Measurements from ENCODE around the gene DOC2A. TPM values are rescaled to one million over a fixed set of nuclear protein-coding genes. Genes with fewer than 3 reads are reported as not detected.

DOC2A gene
- total RNA-seq, 1 experiment from 2014 or later = 3.2 TPM

GRCh38 chr16:29990034-29990433, 20.8 kb downstream of the DOC2A start:
- peaks cover 11% of the 10 kb centered on the region for H3K36me3 ChIP-seq (ENCODE audit: control insufficient read depth, insufficient read depth, low read length)
- ChIA-PET CTCF (interaction anchor here (1.0 kb wide), 1 partner anchor 16 kb away, joined by 3 read pairs; no protein-coding TSS in a partner anchor), POLR2A (no interaction called here)
- DNase-seq (ENCODE audit: low read depth, low spot score) = no peak
- H3K9me3 ChIP-seq (ENCODE audit: control insufficient read depth, insufficient read depth, low read depth, low read length) = no peaks in the 10 kb centered on the region
- no peak overlapping the region for H3K4me3 ChIP-seq (ENCODE audit: low read depth in 2 of 2, low read length in 2 of 2)
- no TSS peak for BruUV-seq (replicated peaks)
- ATAC-seq = no peak
- peaks cover 26% of the 10 kb centered on the region for H3K4me1 ChIP-seq (ENCODE audit: control insufficient read depth, insufficient read depth, low read length)
- no peak overlapping the region for H3K27ac ChIP-seq (ENCODE audit: low read length)
- in situ Hi-C loops (cut with HindIII; ENCODE audit: low pct_unique_long_range_greater_than_20kb, low sequenced_read_pairs) = no loop called here
- H3K27me3 ChIP-seq (ENCODE audit: control insufficient read depth, insufficient read depth, low read length) = no peaks in the 10 kb centered on the region
- intact Hi-C loops (cut with micrococcal nuclease; ENCODE audit: unreplicated experiment) = no loop called here
- TF ChIP-seq, protein P1, sequence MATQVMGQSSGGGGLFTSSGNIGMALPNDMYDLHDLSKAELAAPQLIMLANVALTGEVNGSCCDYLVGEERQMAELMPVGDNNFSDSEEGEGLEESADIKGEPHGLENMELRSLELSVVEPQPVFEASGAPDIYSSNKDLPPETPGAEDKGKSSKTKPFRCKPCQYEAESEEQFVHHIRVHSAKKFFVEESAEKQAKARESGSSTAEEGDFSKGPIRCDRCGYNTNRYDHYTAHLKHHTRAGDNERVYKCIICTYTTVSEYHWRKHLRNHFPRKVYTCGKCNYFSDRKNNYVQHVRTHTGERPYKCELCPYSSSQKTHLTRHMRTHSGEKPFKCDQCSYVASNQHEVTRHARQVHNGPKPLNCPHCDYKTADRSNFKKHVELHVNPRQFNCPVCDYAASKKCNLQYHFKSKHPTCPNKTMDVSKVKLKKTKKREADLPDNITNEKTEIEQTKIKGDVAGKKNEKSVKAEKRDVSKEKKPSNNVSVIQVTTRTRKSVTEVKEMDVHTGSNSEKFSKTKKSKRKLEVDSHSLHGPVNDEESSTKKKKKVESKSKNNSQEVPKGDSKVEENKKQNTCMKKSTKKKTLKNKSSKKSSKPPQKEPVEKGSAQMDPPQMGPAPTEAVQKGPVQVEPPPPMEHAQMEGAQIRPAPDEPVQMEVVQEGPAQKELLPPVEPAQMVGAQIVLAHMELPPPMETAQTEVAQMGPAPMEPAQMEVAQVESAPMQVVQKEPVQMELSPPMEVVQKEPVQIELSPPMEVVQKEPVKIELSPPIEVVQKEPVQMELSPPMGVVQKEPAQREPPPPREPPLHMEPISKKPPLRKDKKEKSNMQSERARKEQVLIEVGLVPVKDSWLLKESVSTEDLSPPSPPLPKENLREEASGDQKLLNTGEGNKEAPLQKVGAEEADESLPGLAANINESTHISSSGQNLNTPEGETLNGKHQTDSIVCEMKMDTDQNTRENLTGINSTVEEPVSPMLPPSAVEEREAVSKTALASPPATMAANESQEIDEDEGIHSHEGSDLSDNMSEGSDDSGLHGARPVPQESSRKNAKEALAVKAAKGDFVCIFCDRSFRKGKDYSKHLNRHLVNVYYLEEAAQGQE (IDR thresholded peaks at IDR 0.05; ENCODE audit: insufficient read depth in 1 of 2, low read depth in 2 of 2, low read length in 1 of 2) = no peak
- no peak for TF ChIP-seq CTCF (IDR thresholded peaks at IDR 0.05)
- no peak for TF ChIP-seq POLR2AphosphoS5 (IDR thresholded peaks at IDR 0.05; ENCODE audit: low read depth, low read length)
- TF ChIP-seq TCF7L2 (IDR thresholded peaks at IDR 0.05; ENCODE audit: low read depth, low read length) = no peak
- TF ChIP-seq SIN3A (IDR thresholded peaks at IDR 0.05; ENCODE audit: borderline replicate concordance, insufficient read depth, low read depth, low read length) = no peak

DNA sequence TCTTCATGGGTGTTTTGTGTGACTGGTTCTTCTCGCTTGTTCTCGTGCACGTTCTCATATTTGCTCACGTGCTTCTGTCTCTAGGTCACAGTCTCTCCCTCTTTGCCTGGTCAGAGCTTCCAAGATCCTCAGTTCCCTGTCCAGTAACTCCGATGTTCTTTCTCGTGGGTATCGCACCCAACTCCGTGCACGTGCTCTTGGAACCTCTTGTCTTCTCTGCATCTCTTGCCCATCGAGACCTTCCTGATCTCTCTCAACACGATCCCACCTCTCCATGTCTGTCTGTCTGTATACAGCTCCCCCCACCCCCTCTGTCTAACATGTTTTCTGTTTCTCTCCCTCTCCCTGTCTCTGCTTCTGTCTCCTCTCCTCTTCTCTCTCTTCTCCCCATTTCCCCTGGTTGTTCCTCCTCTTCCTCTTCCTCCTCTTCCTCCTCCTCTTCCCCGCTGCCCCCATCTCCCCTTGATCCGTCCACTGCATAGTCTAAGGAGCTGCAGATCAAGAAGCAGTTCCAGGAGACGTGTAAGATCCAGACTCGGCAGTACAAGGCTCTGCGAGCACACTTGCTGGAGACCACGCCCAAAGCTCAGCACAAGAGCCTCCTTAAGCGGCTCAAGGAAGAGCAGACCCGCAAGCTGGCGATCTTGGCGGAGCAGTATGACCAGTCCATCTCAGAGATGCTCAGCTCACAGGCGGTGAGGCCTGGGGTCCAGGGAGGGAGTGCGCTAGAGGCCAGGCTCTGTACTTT, 21.5 kb downstream of the DOC2A start:
- Histone ChIP-seq H3K4me1 (ENCODE audit: control insufficient read depth, insufficient read depth, low read length) (peaks cover 19% of the 10 kb centered on the region), H3K9me3 (ENCODE audit: control insufficient read depth, insufficient read depth, low read depth, low read length) (no peaks in the 10 kb centered on the region), H3K36me3 (ENCODE audit: control insufficient read depth, insufficient read depth, low read length) (peaks cover 13% of the 10 kb centered on the region), H3K27ac (ENCODE audit: low read length) (no peak overlapping the region), H3K4me3 (ENCODE audit: low read depth in 2 of 2, low read length in 2 of 2) (no peak overlapping the region), H3K27me3 (ENCODE audit: control insufficient read depth, insufficient read depth, low read length) (no peaks in the 10 kb centered on the region)
- no peak for TF ChIP-seq POLR2AphosphoS5 (IDR thresholded peaks at IDR 0.05; ENCODE audit: low read depth, low read length)
- TF ChIP-seq, protein P1 (IDR thresholded peaks at IDR 0.05; ENCODE audit: insufficient read depth in 1 of 2, low read depth in 2 of 2, low read length in 1 of 2) = no peak
- no peak for TF ChIP-seq TCF7L2 (IDR thresholded peaks at IDR 0.05; ENCODE audit: low read depth, low read length)
- no peak for TF ChIP-seq CTCF (IDR thresholded peaks at IDR 0.05)
- TF ChIP-seq SIN3A (IDR thresholded peaks at IDR 0.05; ENCODE audit: borderline replicate concordance, insufficient read depth, low read depth, low read length) = no peak
- DNase-seq (ENCODE audit: low read depth, low spot score) (no peak), ATAC-seq (no peak)
- ChIA-PET POLR2A (no interaction called here), CTCF (interaction anchor here (1.0 kb wide), 1 partner anchor 16 kb away, joined by 3 read pairs; no protein-coding TSS in a partner anchor)
- in situ Hi-C loops (cut with HindIII; ENCODE audit: low pct_unique_long_range_greater_than_20kb, low sequenced_read_pairs) (no loop called here), intact Hi-C loops (cut with micrococcal nuclease; ENCODE audit: unreplicated experiment) (no loop called here)
- BruUV-seq (replicated peaks) = TSS peak; percentile 30
